Mesendoderm (in vitro differentiated cells): ENCODE measurements around the gene EVL.

Experiments
- DNase-seq: peaks from one replicate; pipeline ENCODE4 v3.0.0; 2013
- H2AK5ac ChIP-seq: 2 replicates; pipeline ENCODE4 v1.6.1; 2013; ENCODE audit warnings: low read length, inconsistent platforms
- H2BK120ac ChIP-seq: 2 replicates; pipeline ENCODE4 v1.6.1; 2013; ENCODE audit warnings: low read depth, mild to moderate bottlenecking, low read length, moderate library complexity, mixed read lengths
- H2BK15ac ChIP-seq: replicated peaks from 2 replicates; pipeline ENCODE4 v1.6.1; 2013; ENCODE audit warnings: low read depth, mild to moderate bottlenecking, moderate library complexity
- H2BK5ac ChIP-seq: 2 replicates; pipeline ENCODE4 v1.6.1; 2013; ENCODE audit warnings: low read length, inconsistent platforms
- H3K18ac ChIP-seq: 2 replicates; pipeline ENCODE4 v1.6.1; 2013; ENCODE audit warnings: mild to moderate bottlenecking, low read length, mixed read lengths
- H3K23ac ChIP-seq: one replicate; pipeline ENCODE4 v1.6.1; 2013; ENCODE audit warnings: low read length
- H3K27ac ChIP-seq: 2 replicates; pipeline ENCODE4 v1.5.1; 2013; ENCODE audit warnings: low read depth, mild to moderate bottlenecking, inconsistent platforms, low read length, moderate library complexity
- H3K27me3 ChIP-seq: 2 replicates; pipeline ENCODE4 v1.6.1; 2013; ENCODE audit warnings: low read length, control low read depth, mild to moderate bottlenecking, inconsistent platforms; ENCODE audit not compliant: insufficient read depth, poor library complexity
- H3K36me3 ChIP-seq: 2 replicates; pipeline ENCODE4 v1.6.1; 2013; ENCODE audit warnings: low read length, inconsistent platforms; ENCODE audit not compliant: control insufficient read depth, insufficient read depth
- H3K4ac ChIP-seq: one replicate; pipeline ENCODE4 v1.6.1; 2013; ENCODE audit warnings: low read depth, mild to moderate bottlenecking, low read length, moderate library complexity
- H3K4me1 ChIP-seq: 2 replicates; pipeline ENCODE4 v1.6.1; 2013; ENCODE audit warnings: low read depth, low read length, inconsistent platforms; ENCODE audit not compliant: control insufficient read depth
- H3K4me2 ChIP-seq: 2 replicates; pipeline ENCODE4 v1.6.1; 2013; ENCODE audit warnings: low read length
- H3K4me3 ChIP-seq: 2 replicates; pipeline ENCODE4 v1.5.1; 2013; ENCODE audit warnings: mild to moderate bottlenecking, low read length
- H3K56ac ChIP-seq: one replicate; pipeline ENCODE4 v1.6.1; 2013; ENCODE audit warnings: low read length
- H3K79me1 ChIP-seq: 2 replicates; pipeline ENCODE4 v1.6.1; 2013; ENCODE audit warnings: low read length, inconsistent platforms
- H3K79me2 ChIP-seq: 2 replicates; pipeline ENCODE4 v1.6.1; 2013; ENCODE audit warnings: mild to moderate bottlenecking, low read length; ENCODE audit not compliant: control insufficient read depth, insufficient read depth
- H3K9ac ChIP-seq: 2 replicates; pipeline ENCODE4 v1.6.1; 2013; ENCODE audit warnings: low read length, inconsistent platforms
- H4K5ac ChIP-seq: one replicate; pipeline ENCODE4 v1.6.1; 2013; ENCODE audit warnings: low read length
- H4K8ac ChIP-seq: one replicate; pipeline ENCODE4 v1.6.1; 2013; ENCODE audit warnings: low read depth, mild to moderate bottlenecking, control low read depth, low read length, moderate library complexity
- WGBS: extraction: QIAGEN DNeasy Blood & Tissue Kit; methylation state at CpG from one replicate; pipeline ENCODE4 v1.1.7; 2013; ENCODE audit warnings: low lambda C conversion rate, missing lambda C conversion rate; ENCODE audit not compliant: insufficient coverage; ENCODE audit errors: extremely low coverage; 5-methylcytosine and 5-hydroxymethylcytosine counted together

Gene EVL

DNA sequence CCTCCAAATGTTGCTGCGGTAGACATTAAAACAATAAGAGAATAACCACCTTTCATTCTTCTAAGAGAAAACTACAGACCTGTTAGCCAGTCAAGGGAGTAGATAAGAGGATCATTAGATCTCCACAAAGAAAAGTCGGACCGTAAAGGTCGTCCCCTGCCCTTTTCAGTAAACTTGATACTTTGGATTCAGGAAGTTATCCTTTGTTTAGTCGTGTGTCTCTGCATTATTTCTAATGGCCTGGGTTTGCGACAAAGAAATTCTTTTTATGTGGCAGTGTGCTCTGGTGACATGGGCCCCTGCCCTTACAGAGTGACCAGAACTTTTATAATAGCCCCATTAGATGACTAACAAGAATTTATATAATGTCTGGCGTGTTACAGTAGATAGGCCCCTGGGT is 44.6 kb upstream of the EVL start:
- H3K27ac ChIP-seq: no peak overlapping the region
- WGBS: no CpG with 5 or more reads among the region's 7 CpGs
- no peaks in the 10 kb centered on the region for H3K79me2 ChIP-seq
- peaks cover 4% of the 10 kb centered on the region for H3K4me1 ChIP-seq
- H2BK5ac ChIP-seq: no peak overlapping the region
- no peak overlapping the region for H2BK120ac ChIP-seq
- no peak for DNase-seq
- H4K8ac ChIP-seq: no peak overlapping the region
- H3K18ac ChIP-seq: no peak overlapping the region
- no peak overlapping the region for H3K4me2 ChIP-seq
- H3K9ac ChIP-seq: no peak overlapping the region
- H3K4ac ChIP-seq: no peak overlapping the region
- H3K56ac ChIP-seq: no peak overlapping the region
- no peak overlapping the region for H3K23ac ChIP-seq
- no peak overlapping the region for H2BK15ac ChIP-seq
- H3K4me3 ChIP-seq: no peak overlapping the region
- H3K36me3 ChIP-seq: no peaks in the 10 kb centered on the region
- H3K79me1 ChIP-seq: peaks cover 3% of the 10 kb centered on the region
- H2AK5ac ChIP-seq: no peak overlapping the region
- no peaks in the 10 kb centered on the region for H3K27me3 ChIP-seq
- H4K5ac ChIP-seq: no peak overlapping the region

DNA sequence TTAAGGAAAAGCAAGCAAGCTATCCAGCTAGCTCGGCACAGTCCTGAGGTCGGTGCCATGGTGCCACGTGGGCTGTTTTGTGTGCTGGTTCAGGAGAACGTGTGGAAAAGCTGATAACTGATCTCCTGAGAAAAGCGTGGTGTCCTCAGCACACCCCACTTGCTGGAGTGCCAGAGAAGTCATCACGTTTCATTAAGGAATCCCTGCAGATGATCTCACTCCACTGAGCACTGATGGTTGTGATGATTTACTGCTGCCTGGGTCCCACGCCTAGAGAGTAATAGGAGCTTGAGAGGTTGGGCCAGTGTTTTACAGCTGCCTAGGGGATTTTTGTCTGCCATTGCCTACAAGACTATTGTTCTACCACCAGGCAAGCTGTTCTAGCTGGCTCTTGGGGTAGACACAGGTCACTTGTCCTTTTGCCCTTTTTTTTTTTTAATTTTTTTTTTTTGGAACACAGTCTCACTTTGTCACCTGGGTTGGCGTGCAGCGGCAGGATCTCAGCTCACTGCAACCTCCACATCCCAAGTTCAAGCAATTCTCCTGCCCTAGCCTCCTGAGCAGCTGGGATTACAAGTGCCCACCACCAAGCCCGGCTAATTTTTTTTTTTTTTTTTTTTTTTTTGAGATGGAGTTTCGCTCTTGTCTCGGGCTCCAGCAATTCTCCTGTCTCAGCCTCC is 42.3 kb upstream of the EVL start:
- Histone ChIP-seq H3K4me1 (peaks cover 4% of the 10 kb centered on the region), H2BK15ac (no peak overlapping the region), H2AK5ac (no peak overlapping the region), H4K8ac (no peak overlapping the region), H3K4me2 (no peak overlapping the region), H3K56ac (no peak overlapping the region), H2BK5ac (no peak overlapping the region), H3K4ac (no peak overlapping the region), H3K79me1 (peaks cover 3% of the 10 kb centered on the region), H3K23ac (no peak overlapping the region), H3K4me3 (no peak overlapping the region), H3K27me3 (no peaks in the 10 kb centered on the region), H4K5ac (no peak overlapping the region), H3K9ac (no peak overlapping the region), H3K27ac (no peak overlapping the region), H2BK120ac (no peak overlapping the region), H3K79me2 (no peaks in the 10 kb centered on the region), H3K18ac (no peak overlapping the region), H3K36me3 (no peaks in the 10 kb centered on the region)
- no CpG with 5 or more reads among the region's 12 CpGs for WGBS
- DNase-seq: no peak

DNA sequence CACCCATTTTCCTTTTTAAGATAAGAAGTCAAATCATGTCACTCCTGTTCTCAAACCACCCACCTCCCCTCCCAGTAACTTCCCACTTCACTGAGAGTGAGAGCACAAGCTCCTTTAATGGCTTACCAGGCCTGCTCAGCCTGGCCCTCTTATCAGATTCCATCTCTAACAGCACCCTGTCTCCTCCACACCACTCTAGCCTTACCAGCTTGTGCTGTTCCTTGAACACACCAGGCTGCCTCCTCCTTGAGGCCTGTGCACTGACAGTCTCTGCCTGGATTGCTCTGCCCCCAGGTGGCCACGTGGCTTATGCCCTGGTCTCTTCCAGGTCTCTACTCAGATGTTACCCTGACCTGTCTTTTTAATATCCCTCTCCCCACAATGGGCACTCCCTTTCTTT is 40.1 kb upstream of the EVL start:
- peaks cover 4% of the 10 kb centered on the region for H3K4me1 ChIP-seq
- peaks cover 3% of the 10 kb centered on the region for H3K79me1 ChIP-seq
- H3K18ac ChIP-seq: no peak overlapping the region
- H2BK5ac ChIP-seq: no peak overlapping the region
- H3K36me3 ChIP-seq: no peaks in the 10 kb centered on the region
- H3K4me2 ChIP-seq: no peak overlapping the region
- H2BK15ac ChIP-seq: no peak overlapping the region
- H3K9ac ChIP-seq: no peak overlapping the region
- no peak overlapping the region for H3K56ac ChIP-seq
- no peak overlapping the region for H3K4ac ChIP-seq
- DNase-seq: peak; percentile 89
- H3K27ac ChIP-seq: no peak overlapping the region
- H4K8ac ChIP-seq: no peak overlapping the region
- H4K5ac ChIP-seq: no peak overlapping the region
- no peak overlapping the region for H3K23ac ChIP-seq
- H3K4me3 ChIP-seq: no peak overlapping the region
- no peak overlapping the region for H2AK5ac ChIP-seq
- no peaks in the 10 kb centered on the region for H3K27me3 ChIP-seq
- H2BK120ac ChIP-seq: no peak overlapping the region
- no CpG with 5 or more reads among the region's 1 CpG for WGBS
- no peaks in the 10 kb centered on the region for H3K79me2 ChIP-seq

DNA sequence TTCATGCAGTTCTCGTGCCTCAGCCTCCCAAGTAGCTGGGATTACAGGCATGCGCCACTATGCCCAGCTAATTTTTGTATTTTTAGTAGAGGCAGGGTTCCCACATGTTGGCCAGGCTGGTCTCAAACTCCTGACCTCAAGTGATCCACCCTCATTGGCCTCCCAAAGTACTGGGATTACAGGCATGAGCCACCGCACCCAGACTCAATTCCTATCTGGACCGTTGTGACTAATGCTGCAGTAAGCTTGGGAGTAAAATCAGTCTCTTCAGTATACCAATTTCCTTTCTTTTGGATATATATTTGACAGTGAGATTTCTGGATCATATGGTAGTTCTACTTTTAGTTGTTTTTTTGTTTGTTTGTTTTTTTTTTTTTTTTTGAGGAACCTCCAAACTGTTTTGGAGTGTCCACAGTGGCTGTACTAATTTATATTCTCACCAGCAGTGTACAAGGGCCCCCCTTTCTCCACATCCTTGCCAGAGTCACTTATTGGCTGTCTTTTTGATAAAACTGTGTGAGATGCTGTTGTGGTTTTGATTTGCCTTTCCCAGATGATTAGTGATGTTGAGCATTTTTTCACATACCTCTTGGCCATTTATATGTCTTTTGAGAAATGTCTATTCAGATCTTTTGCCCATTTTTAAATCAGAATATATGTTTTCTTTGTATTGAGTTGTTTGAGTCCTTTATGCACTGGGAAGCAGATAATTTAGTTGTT is 37.3 kb upstream of the EVL start:
- Histone ChIP-seq H2BK15ac (no peak overlapping the region), H3K27ac (no peak overlapping the region), H3K27me3 (no peaks in the 10 kb centered on the region), H3K79me2 (no peaks in the 10 kb centered on the region), H4K8ac (no peak overlapping the region), H3K18ac (no peak overlapping the region), H2BK5ac (no peak overlapping the region), H3K4me3 (no peak overlapping the region), H2AK5ac (no peak overlapping the region), H3K4me2 (no peak overlapping the region), H3K9ac (no peak overlapping the region), H3K56ac (no peak overlapping the region), H3K4me1 (peaks cover 4% of the 10 kb centered on the region), H4K5ac (no peak overlapping the region), H2BK120ac (no peak overlapping the region), H3K4ac (no peak overlapping the region), H3K79me1 (no peaks in the 10 kb centered on the region), H3K23ac (no peak overlapping the region), H3K36me3 (no peaks in the 10 kb centered on the region)
- no CpG with 5 or more reads among the region's 4 CpGs for WGBS
- DNase-seq: no peak

DNA sequence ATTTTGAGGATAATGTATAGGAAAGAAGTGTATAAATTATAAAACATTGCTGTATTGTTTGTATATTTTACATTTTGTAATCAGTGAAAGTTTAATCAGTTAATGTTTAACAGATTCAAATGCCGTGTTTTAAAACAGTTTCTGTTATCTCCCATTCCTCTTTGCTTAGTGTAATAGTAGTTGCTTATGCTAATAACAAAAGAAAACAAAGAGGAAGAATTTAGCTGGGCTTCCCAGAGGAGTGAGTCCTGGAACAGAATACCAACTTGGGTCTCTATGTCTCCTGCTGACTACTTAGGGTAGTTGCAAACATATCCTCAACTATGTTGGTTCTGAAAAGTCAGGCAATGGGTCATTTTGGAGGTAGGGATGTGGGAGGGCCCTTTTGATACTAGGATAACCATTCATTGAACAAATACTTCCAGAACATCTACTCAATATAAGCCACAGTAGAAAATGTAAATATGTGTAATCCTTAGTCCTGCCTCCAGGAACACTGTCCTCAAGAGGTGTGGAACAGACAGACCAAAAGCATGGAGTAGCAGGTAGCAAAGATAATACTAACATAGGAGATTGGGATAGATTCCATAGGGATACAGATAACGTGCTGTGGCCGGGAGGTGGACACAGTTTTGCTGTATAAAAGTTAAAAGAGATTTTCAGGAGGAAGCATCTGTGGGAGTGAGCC is 36.1 kb upstream of the EVL start:
- Histone ChIP-seq H3K4me3 (no peak overlapping the region), H4K5ac (no peak overlapping the region), H3K79me1 (no peaks in the 10 kb centered on the region), H3K23ac (no peak overlapping the region), H3K56ac (no peak overlapping the region), H2BK5ac (no peak overlapping the region), H3K27me3 (no peaks in the 10 kb centered on the region), H2BK15ac (no peak overlapping the region), H3K27ac (no peak overlapping the region), H3K4me2 (no peak overlapping the region), H3K4ac (no peak overlapping the region), H2BK120ac (no peak overlapping the region), H3K18ac (no peak overlapping the region), H3K4me1 (peaks cover 4% of the 10 kb centered on the region), H3K79me2 (no peaks in the 10 kb centered on the region), H2AK5ac (no peak overlapping the region), H3K9ac (no peak overlapping the region), H4K8ac (no peak overlapping the region), H3K36me3 (no peaks in the 10 kb centered on the region)
- no CpG with 5 or more reads among the region's 3 CpGs for WGBS
- DNase-seq: no peak
